HS-27A (cell line): ENCODE data around the gene IPCEF1.
"Not testable (repeated sequence)": the region's sequence is repeated elsewhere in the genome, so short reads cannot be mapped to it uniquely, and the experiment has no call there.

Source experiments
- DNase-seq: peaks from one replicate; pipeline ENCODE4 v3.0.0-alpha.2; 2012; ENCODE audit warnings: low read depth, missing footprints

IPCEF1 gene

GRCh38 chr6:154331750-154332149 lies 24.9 kb downstream of the IPCEF1 start:
- DNase-seq, result no peak

GRCh38 chr6:154329350-154330170 lies 27.0 kb downstream of the IPCEF1 start:
- no peak for DNase-seq

- not testable (repeated sequence) for DNase-seq
Measured at GRCh38 chr6:154327313-154327712, 29.3 kb downstream of the IPCEF1 start.

GRCh38 chr6:154325142-154325541 lies 31.5 kb downstream of the IPCEF1 start:
- no peak for DNase-seq

GRCh38 chr6:154320181-154320580 lies 36.4 kb downstream of the IPCEF1 start:
- no peak for DNase-seq

- no peak for DNase-seq
Measured at GRCh38 chr6:154319231-154319858, 37.3 kb downstream of the IPCEF1 start.

GRCh38 chr6:154318721-154319120 lies 37.9 kb downstream of the IPCEF1 start:
- DNase-seq, result no peak

GRCh38 chr6:154316131-154316530 lies 40.5 kb downstream of the IPCEF1 start:
- no peak for DNase-seq

GRCh38 chr6:154314084-154314483 lies 42.5 kb downstream of the IPCEF1 start:
- DNase-seq, result no peak

- no peak for DNase-seq
Measured at GRCh38 chr6:154308986-154309385, 47.6 kb downstream of the IPCEF1 start.

GRCh38 chr6:154307696-154308425 lies 48.7 kb downstream of the IPCEF1 start:
- no peak for DNase-seq

- not testable (repeated sequence) for DNase-seq
Measured at GRCh38 chr6:154307147-154307546, 49.5 kb downstream of the IPCEF1 start.

GRCh38 chr6:154306696-154307095 lies 49.9 kb downstream of the IPCEF1 start:
- DNase-seq, result no peak

- no peak for DNase-seq
Measured at GRCh38 chr6:154304191-154304590, 52.4 kb downstream of the IPCEF1 start.

GRCh38 chr6:154303642-154304041 lies 53.0 kb downstream of the IPCEF1 start:
- DNase-seq, result not testable (repeated sequence)

- no peak for DNase-seq
Measured at GRCh38 chr6:154301839-154302752, 54.5 kb downstream of the IPCEF1 start.

GRCh38 chr6:154301086-154301625 lies 55.4 kb downstream of the IPCEF1 start:
- DNase-seq, result no peak

GRCh38 chr6:154298297-154298696 lies 58.3 kb downstream of the IPCEF1 start:
- DNase-seq, result no peak

- no peak for DNase-seq
Measured at GRCh38 chr6:154297721-154298120, 58.9 kb downstream of the IPCEF1 start.

- DNase-seq, result no peak
Measured at GRCh38 chr6:154297210-154297609, 59.4 kb downstream of the IPCEF1 start.

- DNase-seq, result no peak
Measured at GRCh38 chr6:154295733-154296132, 60.9 kb downstream of the IPCEF1 start.
